NCI-H187 treated with DMSO at 0.1 percent for 48 hours (cell line): ENCODE results near the gene PROC.

Experiments used
- DNase-seq: peaks from one replicate; lab custom pipeline; 2025; lab: John Stamatoyannopoulos, UW

Gene PROC

DNA sequence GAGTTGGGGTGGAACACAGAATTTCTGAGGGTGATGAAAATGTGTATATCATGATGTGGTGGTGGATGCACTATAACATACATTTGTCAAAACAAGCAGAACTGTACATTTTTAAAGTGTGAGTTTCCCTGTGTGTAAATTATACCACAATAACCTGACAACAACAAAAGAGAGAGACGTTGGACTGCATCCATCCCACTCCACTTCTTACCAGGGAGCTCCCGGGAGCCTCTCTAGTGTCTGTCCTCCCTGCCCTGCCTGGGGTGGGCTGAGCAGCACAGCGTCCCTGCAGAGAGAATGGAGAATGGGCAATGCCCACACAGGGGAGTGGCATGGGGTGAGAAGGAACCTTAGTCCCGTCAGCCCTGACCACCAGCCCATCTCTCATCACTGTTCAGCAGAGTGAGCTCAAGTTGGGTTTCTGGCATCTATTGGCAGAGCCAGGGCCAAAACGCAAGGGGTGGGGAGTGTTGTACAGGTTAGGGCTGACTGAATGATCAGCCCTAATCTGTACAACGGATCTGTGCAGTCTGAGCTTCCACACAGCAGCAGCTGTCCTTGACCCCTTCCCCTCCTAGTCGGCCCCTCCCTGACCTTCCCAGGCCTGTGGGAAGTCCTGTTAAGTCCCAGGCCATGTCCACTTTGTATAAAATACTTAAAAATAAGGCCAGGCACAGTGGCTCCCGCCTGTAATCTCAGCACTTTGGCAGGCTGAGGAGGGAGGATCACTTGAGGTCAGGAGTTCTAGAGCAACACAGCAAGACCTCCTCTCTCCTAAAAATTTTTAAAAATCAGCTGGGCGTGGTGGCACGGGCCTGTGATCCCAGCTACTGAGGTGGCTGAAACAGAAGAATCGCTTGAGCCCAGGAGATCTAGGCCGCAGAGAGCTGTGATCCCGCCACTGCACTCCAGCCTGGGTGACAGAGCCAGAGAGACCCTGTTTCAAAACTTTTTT is 3.3 kb upstream of the PROC start:
- DNase-seq: no peak

- no peak for DNase-seq
These were observed 2.4 kb upstream of the PROC start for GRCh38 chr2:127415593-127416505.

DNA sequence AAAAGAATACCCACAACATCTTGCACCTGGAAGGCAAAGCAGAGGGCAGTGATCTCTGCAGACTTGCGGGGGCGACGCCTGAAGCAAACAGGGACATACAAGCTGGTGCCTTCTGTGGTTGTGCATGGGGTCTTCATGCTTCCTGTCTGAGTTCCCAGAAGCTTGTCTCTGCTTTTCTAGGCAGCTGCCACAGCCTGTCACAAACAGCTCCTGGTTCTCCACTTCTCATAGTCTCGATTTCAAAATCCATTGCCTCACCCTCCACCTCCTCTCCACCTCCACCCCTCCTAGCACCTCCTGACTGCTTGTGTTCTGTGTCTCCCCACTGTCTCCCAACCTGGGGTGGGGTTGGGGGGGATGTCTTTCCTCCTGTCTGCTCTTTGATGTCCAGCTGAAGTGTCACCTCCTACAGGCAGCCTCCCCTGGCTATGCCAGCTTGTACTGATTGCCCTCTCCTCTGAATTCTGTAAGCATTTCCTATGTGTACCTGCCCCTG is 1.7 kb upstream of the PROC start:
- DNase-seq: no peak

DNA sequence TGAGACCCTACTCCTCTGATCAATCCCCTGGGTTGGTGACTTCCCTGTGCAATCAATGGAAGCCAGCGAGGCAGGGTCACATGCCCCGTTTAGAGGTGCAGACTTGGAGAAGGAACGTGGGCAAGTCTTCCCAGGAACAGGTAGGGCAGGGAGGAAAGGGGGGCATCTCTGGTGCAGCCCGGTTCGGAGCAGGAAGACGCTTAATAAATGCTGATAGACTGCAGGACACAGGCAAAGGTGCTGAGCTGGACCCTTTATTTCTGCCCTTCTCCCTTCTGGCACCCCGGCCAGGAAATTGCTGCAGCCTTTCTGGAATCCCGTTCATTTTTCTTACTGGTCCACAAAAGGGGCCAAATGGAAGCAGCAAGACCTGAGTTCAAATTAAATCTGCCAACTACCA is 821 bp upstream of the PROC start:
- no peak for DNase-seq

- DNase-seq: no peak
These were observed 844 bp downstream of the PROC start for GRCh38 chr2:127419112-127419430.

GRCh38 chr2:127419448-127420038 is 1.3 kb downstream of the PROC start:
- no peak for DNase-seq

DNA sequence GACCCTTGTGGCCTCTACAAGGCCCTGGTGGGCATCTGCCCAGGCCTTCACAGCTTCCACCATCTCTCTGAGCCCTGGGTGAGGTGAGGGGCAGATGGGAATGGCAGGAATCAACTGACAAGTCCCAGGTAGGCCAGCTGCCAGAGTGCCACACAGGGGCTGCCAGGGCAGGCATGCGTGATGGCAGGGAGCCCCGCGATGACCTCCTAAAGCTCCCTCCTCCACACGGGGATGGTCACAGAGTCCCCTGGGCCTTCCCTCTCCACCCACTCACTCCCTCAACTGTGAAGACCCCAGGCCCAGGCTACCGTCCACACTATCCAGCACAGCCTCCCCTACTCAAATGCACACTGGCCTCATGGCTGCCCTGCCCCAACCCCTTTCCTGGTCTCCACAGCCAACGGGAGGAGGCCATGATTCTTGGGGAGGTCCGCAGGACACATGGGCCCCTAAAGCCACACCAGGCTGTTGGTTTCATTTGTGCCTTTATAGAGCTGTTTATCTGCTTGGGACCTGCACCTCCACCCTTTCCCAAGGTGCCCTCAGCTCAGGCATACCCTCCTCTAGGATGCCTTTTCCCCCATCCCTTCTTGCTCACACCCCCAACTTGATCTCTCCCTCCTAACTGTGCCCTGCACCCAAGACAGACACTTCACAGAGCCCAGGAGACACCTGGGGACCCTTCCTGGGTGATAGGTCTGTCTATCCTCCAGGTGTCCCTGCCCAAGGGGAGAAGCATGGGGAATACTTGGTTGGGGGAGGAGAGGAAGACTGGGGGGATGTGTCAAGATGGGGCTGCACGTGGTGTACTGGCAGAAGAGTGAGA is 2.0 kb downstream of the PROC start:
- DNase-seq: no peak

- no peak for DNase-seq
These were observed 3.0 kb downstream of the PROC start for GRCh38 chr2:127421116-127421800.

DNA sequence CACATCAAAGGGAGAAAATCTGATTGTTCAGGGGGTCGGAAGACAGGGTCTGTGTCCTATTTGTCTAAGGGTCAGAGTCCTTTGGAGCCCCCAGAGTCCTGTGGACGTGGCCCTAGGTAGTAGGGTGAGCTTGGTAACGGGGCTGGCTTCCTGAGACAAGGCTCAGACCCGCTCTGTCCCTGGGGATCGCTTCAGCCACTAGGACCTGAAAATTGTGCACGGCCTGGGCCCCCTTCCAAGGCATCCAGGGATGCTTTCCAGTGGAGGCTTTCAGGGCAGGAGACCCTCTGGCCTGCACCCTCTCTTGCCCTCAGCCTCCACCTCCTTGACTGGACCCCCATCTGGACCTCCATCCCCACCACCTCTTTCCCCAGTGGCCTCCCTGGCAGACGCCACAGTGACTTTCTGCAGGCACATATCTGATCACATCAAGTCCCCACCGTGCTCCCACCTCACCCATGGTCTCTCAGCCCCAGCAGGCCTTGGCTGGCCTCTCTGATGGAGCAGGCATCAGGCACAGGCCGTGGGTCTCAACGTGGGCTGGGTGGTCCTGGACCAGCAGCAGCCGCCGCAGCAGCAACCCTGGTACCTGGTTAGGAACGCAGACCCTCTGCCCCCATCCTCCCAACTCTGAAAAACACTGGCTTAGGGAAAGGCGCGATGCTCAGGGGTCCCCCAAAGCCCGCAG is 3.8 kb downstream of the PROC start:
- no peak for DNase-seq

DNA sequence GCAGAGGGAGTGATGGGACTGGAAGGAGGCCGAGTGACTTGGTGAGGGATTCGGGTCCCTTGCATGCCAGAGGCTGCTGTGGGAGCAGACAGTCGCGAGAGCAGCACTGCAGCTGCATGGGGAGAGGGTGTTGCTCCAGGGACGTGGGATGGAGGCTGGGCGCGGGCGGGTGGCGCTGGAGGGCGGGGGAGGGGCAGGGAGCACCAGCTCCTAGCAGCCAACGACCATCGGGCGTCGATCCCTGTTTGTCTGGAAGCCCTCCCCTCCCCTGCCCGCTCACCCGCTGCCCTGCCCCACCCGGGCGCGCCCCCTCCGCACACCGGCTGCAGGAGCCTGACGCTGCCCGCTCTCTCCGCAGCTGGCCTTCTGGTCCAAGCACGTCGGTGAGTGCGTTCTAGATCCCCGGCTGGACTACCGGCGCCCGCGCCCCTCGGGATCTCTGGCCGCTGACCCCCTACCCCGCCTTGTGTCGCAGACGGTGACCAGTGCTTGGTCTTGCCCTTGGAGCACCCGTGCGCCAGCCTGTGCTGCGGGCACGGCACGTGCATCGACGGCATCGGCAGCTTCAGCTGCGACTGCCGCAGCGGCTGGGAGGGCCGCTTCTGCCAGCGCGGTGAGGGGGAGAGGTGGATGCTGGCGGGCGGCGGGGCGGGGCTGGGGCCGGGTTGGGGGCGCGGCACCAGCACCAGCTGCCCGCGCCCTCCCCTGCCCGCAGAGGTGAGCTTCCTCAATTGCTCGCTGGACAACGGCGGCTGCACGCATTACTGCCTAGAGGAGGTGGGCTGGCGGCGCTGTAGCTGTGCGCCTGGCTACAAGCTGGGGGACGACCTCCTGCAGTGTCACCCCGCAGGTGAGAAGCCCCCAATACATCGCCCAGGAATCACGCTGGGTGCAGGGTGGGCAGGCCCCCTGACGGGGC is 4.6 kb downstream of the PROC start:
- DNase-seq: no peak

GRCh38 chr2:127423478-127423843 is 5.2 kb downstream of the PROC start:
- no peak for DNase-seq

DNA sequence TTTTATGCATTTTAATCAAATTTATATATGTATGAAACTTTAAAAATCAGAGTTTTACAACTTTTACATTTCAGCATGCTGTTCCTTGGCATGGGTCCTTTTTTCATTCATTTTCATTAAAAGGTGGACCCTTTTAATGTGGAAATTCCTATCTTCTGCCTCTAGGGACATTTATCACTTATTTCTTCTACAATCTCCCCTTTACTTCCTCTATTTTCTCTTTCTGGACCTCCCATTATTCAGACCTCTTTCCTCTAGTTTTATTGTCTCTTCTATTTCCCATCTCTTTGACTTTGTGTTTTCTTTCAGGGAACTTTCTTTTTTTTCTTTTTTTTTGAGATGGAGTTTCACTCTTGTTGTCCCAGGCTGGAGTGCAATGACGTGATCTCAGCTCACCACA is 5.7 kb downstream of the PROC start:
- DNase-seq: no peak

DNA sequence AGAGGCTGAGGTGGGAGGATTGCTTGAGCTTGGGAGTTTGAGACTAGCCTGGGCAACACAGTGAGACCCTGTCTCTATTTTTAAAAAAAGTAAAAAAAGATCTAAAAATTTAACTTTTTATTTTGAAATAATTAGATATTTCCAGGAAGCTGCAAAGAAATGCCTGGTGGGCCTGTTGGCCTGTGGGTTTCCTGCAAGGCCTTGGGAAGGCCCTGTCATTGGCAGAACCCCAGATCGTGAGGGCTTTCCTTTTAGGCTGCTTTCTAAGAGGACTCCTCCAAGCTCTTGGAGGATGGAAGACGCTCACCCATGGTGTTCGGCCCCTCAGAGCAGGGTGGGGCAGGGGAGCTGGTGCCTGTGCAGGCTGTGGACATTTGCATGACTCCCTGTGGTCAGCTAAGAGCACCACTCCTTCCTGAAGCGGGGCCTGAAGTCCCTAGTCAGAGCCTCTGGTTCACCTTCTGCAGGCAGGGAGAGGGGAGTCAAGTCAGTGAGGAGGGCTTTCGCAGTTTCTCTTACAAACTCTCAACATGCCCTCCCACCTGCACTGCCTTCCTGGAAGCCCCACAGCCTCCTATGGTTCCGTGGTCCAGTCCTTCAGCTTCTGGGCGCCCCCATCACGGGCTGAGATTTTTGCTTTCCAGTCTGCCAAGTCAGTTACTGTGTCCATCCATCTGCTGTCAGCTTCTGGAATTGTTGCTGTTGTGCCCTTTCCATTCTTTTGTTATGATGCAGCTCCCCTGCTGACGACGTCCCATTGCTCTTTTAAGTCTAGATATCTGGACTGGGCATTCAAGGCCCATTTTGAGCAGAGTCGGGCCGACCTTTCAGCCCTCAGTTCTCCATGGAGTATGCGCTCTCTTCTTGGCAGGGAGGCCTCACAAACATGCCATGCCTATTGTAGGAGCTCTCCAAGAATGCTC is 6.6 kb downstream of the PROC start:
- no peak for DNase-seq

DNA sequence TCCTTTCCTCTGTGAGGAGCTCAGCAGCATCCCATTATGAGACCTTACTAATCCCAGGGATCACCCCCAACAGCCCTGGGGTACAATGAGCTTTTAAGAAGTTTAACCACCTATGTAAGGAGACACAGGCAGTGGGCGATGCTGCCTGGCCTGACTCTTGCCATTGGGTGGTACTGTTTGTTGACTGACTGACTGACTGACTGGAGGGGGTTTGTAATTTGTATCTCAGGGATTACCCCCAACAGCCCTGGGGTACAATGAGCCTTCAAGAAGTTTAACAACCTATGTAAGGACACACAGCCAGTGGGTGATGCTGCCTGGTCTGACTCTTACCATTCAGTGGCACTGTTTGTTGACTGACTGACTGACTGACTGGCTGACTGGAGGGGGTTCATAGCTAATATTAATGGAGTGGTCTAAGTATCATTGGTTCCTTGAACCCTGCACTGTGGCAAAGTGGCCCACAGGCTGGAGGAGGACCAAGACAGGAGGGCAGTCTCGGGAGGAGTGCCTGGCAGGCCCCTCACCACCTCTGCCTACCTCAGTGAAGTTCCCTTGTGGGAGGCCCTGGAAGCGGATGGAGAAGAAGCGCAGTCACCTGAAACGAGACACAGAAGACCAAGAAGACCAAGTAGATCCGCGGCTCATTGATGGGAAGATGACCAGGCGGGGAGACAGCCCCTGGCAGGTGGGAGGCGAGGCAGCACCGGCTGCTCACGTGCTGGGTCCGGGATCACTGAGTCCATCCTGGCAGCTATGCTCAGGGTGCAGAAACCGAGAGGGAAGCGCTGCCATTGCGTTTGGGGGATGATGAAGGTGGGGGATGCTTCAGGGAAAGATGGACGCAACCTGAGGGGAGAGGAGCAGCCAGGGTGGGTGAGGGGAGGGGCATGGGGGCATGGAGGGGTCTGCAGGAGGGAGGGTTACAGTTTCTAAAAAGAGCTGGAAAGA is 7.6 kb downstream of the PROC start:
- DNase-seq: no peak

DNA sequence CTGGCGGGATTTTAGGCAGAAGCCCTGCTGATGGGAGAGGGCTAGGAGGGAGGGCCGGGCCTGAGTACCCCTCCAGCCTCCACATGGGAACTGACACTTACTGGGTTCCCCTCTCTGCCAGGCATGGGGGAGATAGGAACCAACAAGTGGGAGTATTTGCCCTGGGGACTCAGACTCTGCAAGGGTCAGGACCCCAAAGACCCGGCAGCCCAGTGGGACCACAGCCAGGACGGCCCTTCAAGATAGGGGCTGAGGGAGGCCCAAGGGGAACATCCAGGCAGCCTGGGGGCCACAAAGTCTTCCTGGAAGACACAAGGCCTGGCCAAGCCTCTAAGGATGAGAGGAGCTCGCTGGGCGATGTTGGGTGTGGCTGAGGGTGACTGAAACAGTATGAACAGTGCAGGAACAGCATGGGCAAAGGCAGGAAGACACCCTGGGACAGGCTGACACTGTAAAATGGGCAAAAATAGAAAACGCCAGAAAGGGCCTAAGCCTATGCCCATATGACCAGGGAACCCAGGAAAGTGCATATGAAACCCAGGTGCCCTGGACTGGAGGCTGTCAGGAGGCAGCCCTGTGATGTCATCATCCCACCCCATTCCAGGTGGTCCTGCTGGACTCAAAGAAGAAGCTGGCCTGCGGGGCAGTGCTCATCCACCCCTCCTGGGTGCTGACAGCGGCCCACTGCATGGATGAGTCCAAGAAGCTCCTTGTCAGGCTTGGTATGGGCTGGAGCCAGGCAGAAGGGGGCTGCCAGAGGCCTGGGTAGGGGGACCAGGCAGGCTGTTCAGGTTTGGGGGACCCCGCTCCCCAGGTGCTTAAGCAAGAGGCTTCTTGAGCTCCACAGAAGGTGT is 8.5 kb downstream of the PROC start:
- no peak for DNase-seq

GRCh38 chr2:127427376-127428056 is 9.3 kb downstream of the PROC start:
- DNase-seq: no peak
